ENCODE data around the gene ATF7. TPM values are rescaled to one million over a fixed set of nuclear protein-coding genes. Genes with fewer than 3 reads are reported as not detected.

The ATF7 gene
- total and polyA plus RNA-seq, 9 of the 15 experiments (the other 6 are each of a cell fraction or from before 2014, with no cell fraction given): 10.6 to 30.4 (median 20.7) TPM

- no peak for TF ChIP-seq POLR2H (tag; IDR thresholded peaks at IDR 0.05; ENCODE audit: low read depth)
- peak; percentile 58; the same call in 1 of the 2 replicates for TF ChIP-seq CEBPB (tag; IDR thresholded peaks at IDR 0.05)
- TF ChIP-seq U2AF1 (optimal IDR thresholded peaks at IDR 0.05; ENCODE audit: low read depth, low read length): no peak
- TF ChIP-seq HNRNPK (IDR thresholded peaks at IDR 0.05; ENCODE audit: low read depth, low read length, poor library complexity, severe bottlenecking): no peak
- no peak for TF ChIP-seq TAF9B (IDR thresholded peaks at IDR 0.05; ENCODE audit: partially characterized antibody)
- TF ChIP-seq SMARCA5 (IDR thresholded peaks at IDR 0.05): no peak
- TF ChIP-seq E2F1 (CRISPR knock-in tag; IDR thresholded peaks at IDR 0.05): no peak
- TF ChIP-seq ZKSCAN1 (IDR thresholded peaks at IDR 0.05; ENCODE audit: low read depth, low read length): no peak
- TF ChIP-seq MCM2 (IDR thresholded peaks at IDR 0.05; ENCODE audit: low read depth): no peak
- TF ChIP-seq HDGF (IDR thresholded peaks at IDR 0.05): no peak
- TF ChIP-seq CEBPG (CRISPR knock-in tag; IDR thresholded peaks at IDR 0.05): peak; percentile 50; the same call in 1 of the 2 replicates
- TF ChIP-seq CEBPG (tag; conservative IDR thresholded peaks at IDR 0.05 in 1 of 2, IDR thresholded peaks at IDR 0.05 in 1 of 2): peak in 1 of 2 experiments; percentile 51; a peak in 1 of 4 replicates
- TF ChIP-seq HES1 (IDR thresholded peaks at IDR 0.05; ENCODE audit: low read depth): no peak
- TF ChIP-seq CLOCK (CRISPR knock-in tag; IDR thresholded peaks at IDR 0.05; ENCODE audit: borderline replicate concordance): no peak
- TF ChIP-seq ZNF184 (CRISPR knock-in tag; IDR thresholded peaks at IDR 0.05): no peak
Measured at GRCh38 chr12:53644133-53644532, 18.0 kb upstream of the ATF7 start (continued).

All from K562 (cell line).